K562 (cell line): Measurements from ENCODE around the gene XCL2. TPM values are rescaled to one million over a fixed set of nuclear protein-coding genes. Genes with fewer than 3 reads are reported as not detected.

Experiments used
- ATAC-seq: fragments of 200-7000 bp; cut with Tn5 transposase; 3 replicates; pipeline ENCODE4 v1.9.1; 2020; ENCODE audit warnings: moderate library complexity
- BruUV-seq: library from RNA; stranded (reverse); fragments of 400-500 nt; replicated peaks from 2 replicates; lab custom pipeline; 2021; lab: Mats Ljungman, UMichigan
- CTCF ChIA-PET: fragments of 300-600 bp; formaldehyde crosslinking; extraction: SDS; loops from one replicate; lab custom pipeline; 2021; ENCODE audit warnings: low intra/inter-chr PET ratio; lab: Yijun Ruan, JAX
- POLR2A ChIA-PET: fragments of 300-600, 350-650 bp; sonication (Branson Sonifier 250); formaldehyde crosslinking; extraction: SDS; loops from one replicate; lab custom pipeline; 2021; ENCODE audit warnings: antibody characterized with exemption, inconsistent platforms; lab: Yijun Ruan, JAX
- DNase-seq, 4 experiments: peaks; one replicate each; pipeline versions ENCODE4 v3.0.0 to v3.0.0-alpha.2; 2011 to 2018; ENCODE audit warnings: low spot score in 3 of 4, mixed read lengths in 3 of 4; ENCODE audit errors: extremely low read depth in 1 of 4
- FAIRE-seq: peaks from 2 replicates; lab custom pipeline; 2011; peaks lifted over from hg19 to GRCh38; lab: Jason Lieb, UNC
- H2AFZ ChIP-seq: 2 replicates; pipeline ENCODE4 v1.6.0; 2011; ENCODE audit warnings: low read depth, low read length, control low read depth, inconsistent platforms
- H3K27ac ChIP-seq: fragments of 200-600 bp; 3 replicates; pipeline ENCODE4 v1.8.0; 2011; ENCODE audit warnings: low read depth, mild to moderate bottlenecking, control low read depth, inconsistent platforms, low read length, moderate library complexity, mixed read lengths; ENCODE audit errors: extremely low read depth
- H3K27me3 ChIP-seq, 2 experiments: fragments of 300-600 bp in 1 of 2; 2 replicates in 1 of 2; 3 replicates in 1 of 2; pipeline versions ENCODE4 v1.6.0 to v1.8.0; 2011; ENCODE audit warnings: inconsistent platforms in 2 of 2, low read length in 2 of 2, mild to moderate bottlenecking in 1 of 2, mixed read lengths in 1 of 2, moderate library complexity in 1 of 2; ENCODE audit not compliant: control insufficient read depth in 2 of 2, insufficient read depth in 2 of 2
- H3K36me3 ChIP-seq: fragments of 300-600 bp; 3 replicates; pipeline ENCODE4 v1.8.0; 2011; ENCODE audit warnings: mild to moderate bottlenecking, low read length, inconsistent platforms; ENCODE audit not compliant: control insufficient read depth, insufficient read depth
- H3K4me1 ChIP-seq, 2 experiments: fragments of 200-600 bp in 1 of 2; replicated peaks in 1 of 2; 2 replicates in 1 of 2; 3 replicates in 1 of 2; pipeline versions ENCODE4 v1.5.1 to v1.8.0; 2011; ENCODE audit warnings: inconsistent platforms in 2 of 2, low read length in 2 of 2, mild to moderate bottlenecking in 1 of 2, mixed read lengths in 1 of 2, moderate library complexity in 1 of 2; ENCODE audit not compliant: control insufficient read depth in 2 of 2, insufficient read depth in 2 of 2
- H3K4me2 ChIP-seq: 2 replicates; pipeline ENCODE4 v1.6.1; 2011; ENCODE audit warnings: low read length, control low read depth, inconsistent platforms, mixed read lengths; ENCODE audit not compliant: insufficient read depth
- H3K4me3 ChIP-seq: fragments of 200-600 bp; sonication (generic), shearing (Covaris generic); 2 replicates; pipeline ENCODE4 v1.5.1; 2016; ENCODE audit warnings: control low read depth, inconsistent platforms
- H3K79me2 ChIP-seq: fragments of 200-600 bp; 3 replicates; pipeline ENCODE4 v1.8.0; 2011; ENCODE audit warnings: low read length, inconsistent platforms; ENCODE audit not compliant: control insufficient read depth, insufficient read depth
- H3K9ac ChIP-seq, 2 experiments: 2 replicates each; pipeline versions ENCODE4 v1.6.0 to v1.6.1; 2011; ENCODE audit warnings: low read depth in 2 of 2, low read length in 2 of 2, control low read depth in 1 of 2, inconsistent platforms in 1 of 2, mild to moderate bottlenecking in 1 of 2, mixed read lengths in 1 of 2; ENCODE audit not compliant: insufficient read depth in 1 of 2
- H3K9me1 ChIP-seq: one replicate; pipeline ENCODE4 v1.6.0; 2011; ENCODE audit warnings: inconsistent platforms, mild to moderate bottlenecking, low read length, moderate library complexity; ENCODE audit not compliant: control insufficient read depth, insufficient read depth
- H3K9me3 ChIP-seq: replicated peaks from 2 replicates; pipeline ENCODE4 v1.5.1; 2011; ENCODE audit warnings: low read depth, low read length, inconsistent platforms; ENCODE audit not compliant: control insufficient read depth, insufficient read depth
- H4K20me1 ChIP-seq: replicated peaks from 2 replicates; pipeline ENCODE4 v1.6.1; 2011; ENCODE audit warnings: low read length, inconsistent platforms, mixed read lengths; ENCODE audit not compliant: control insufficient read depth, insufficient read depth
- CREBBP ChIP-seq: IDR thresholded peaks from one replicate; pipeline ENCODE4 v1.6.1; 2012; ENCODE audit warnings: low read depth, mild to moderate bottlenecking, control low read depth, inconsistent platforms, low read length
- EWSR1 ChIP-seq: fragments of 450-650 bp; IDR thresholded peaks from 2 replicates; pipeline ENCODE4 v1.6.1; 2018; ENCODE audit warnings: borderline replicate concordance, mild to moderate bottlenecking, low read depth, moderate library complexity; ENCODE audit not compliant: partially characterized antibody
- FIP1L1 ChIP-seq: fragments of 200-400 bp; formaldehyde crosslinking; IDR thresholded peaks from 2 replicates; pipeline ENCODE4 v1.6.1; 2018; ENCODE audit warnings: mild to moderate bottlenecking, low read depth, low read length; ENCODE audit not compliant: poor library complexity, severe bottlenecking
- FUS ChIP-seq: fragments of 200-400 bp; formaldehyde crosslinking; optimal IDR thresholded peaks from 2 replicates; pipeline ENCODE3; 2017; ENCODE audit warnings: low read depth, low read length
- KHSRP ChIP-seq: fragments of 450-650 bp; IDR thresholded peaks from 2 replicates; pipeline ENCODE4 v1.6.1; 2017
- NFIC ChIP-seq: fragments of 450-650 bp; IDR thresholded peaks from 2 replicates; pipeline ENCODE4 v1.6.1; 2017; ENCODE audit warnings: mild to moderate bottlenecking, inconsistent platforms
- TAF15 ChIP-seq: fragments of 200-400 bp; formaldehyde crosslinking; IDR thresholded peaks from 2 replicates; pipeline ENCODE4 v1.6.1; 2017; ENCODE audit warnings: mild to moderate bottlenecking, low read depth, low read length, moderate library complexity
- TEAD1 ChIP-seq, 2 experiments: fragments of 450-650 bp in 1 of 2; sonication (generic) in 1 of 2; formaldehyde crosslinking; IDR thresholded peaks; 2 replicates each; pipeline versions ENCODE4 v1.4.0 to v1.8.0; 2020 to 2022; ENCODE audit warnings: mild to moderate bottlenecking in 2 of 2, missing genetic modification reagents in 1 of 2
- TFAM ChIP-seq: fragments of 250-450 bp; sonication (Bioruptor Pico); conservative IDR thresholded peaks from 2 replicates; pipeline ENCODE4 v1.5.0; 2021; ENCODE audit warnings: mild to moderate bottlenecking, moderate library complexity
- TGIF2 ChIP-seq: sonication (generic); formaldehyde crosslinking; IDR thresholded peaks from 2 replicates; pipeline ENCODE4 v1.8.1; 2022; ENCODE audit warnings: mild to moderate bottlenecking, missing genetic modification reagents, moderate library complexity
- ZNF143 ChIP-seq: sonication (generic); formaldehyde crosslinking; IDR thresholded peaks from 2 replicates; pipeline ENCODE4 v1.9.0; 2022; ENCODE audit warnings: mild to moderate bottlenecking, missing genetic modification reagents
- ZNF436 ChIP-seq: fragments of 250-450, 450-650 bp; sonication (Bioruptor Pico); formaldehyde crosslinking; IDR thresholded peaks from 2 replicates; pipeline ENCODE4 v1.7.0; 2020; ENCODE audit warnings: mild to moderate bottlenecking
- ZNF551 ChIP-seq: fragments of 250-450 bp; sonication (Bioruptor Pico); IDR thresholded peaks from 2 replicates; pipeline ENCODE4 v1.5.0; 2021; ENCODE audit warnings: mild to moderate bottlenecking, moderate library complexity
- WGBS: fragments of 100-300 bp; shearing (Covaris generic); methylation state at CpG from one replicate; pipeline ENCODE4 v1.1.6; 2016; ENCODE audit warnings: low coverage, mixed read lengths; ENCODE audit not compliant: insufficient coverage; ENCODE audit errors: missing lambda C conversion rate; 5-methylcytosine and 5-hydroxymethylcytosine counted together
- in situ Hi-C: fragments of 300-500 bp; cut with MboI; formaldehyde crosslinking; loops from 4 replicates; pipeline ENCODE4 v1.15.0; 2018; ENCODE audit warnings: inconsistent platforms, mixed read lengths
- intact Hi-C: fragments of 100-400 bp; cut with micrococcal nuclease; formaldehyde crosslinking; loops from 2 replicates; pipeline ENCODE4 v1.14.2; 2022
- polyA plus RNA-seq, 8 experiments: library from polyadenylated mRNA; depleted of rRNA in 4 of 8; stranded (reverse) in 5 of 8; unstranded in 3 of 8; fragments of >200 nt; fragmentation: Nextera tagmentation in 2 of 8; fragmentation: Illumina TruSeq in 1 of 8; extraction: Ambion mirVana in 2 of 8; extraction: Trizol in 1 of 8; gene quantifications; 2 replicates each; pipeline versions ENCODE4 v1.2.1 to v1.2.3, GENCODE V29; 2011 to 2014; ENCODE audit warnings: inconsistent platforms in 1 of 8, missing spikeins in 1 of 8
- total RNA-seq, 7 experiments: library from RNA; depleted of rRNA in 6 of 7; stranded (reverse); fragments of >200 nt in 6 of 7; fragmentation: Illumina TruSeq in 2 of 7; extraction: Trizol in 2 of 7; gene quantifications; 2 replicates each; pipeline versions ENCODE4 v1.2.1 to v1.2.3, GENCODE V29; 2011 to 2021; ENCODE audit warnings: low replicate concordance in 1 of 7
- TF ChIP-seq, protein P1 (sequence below): fragments of 200-800 bp; sonication (Bioruptor generic); IDR thresholded peaks from 2 replicates; pipeline ENCODE4 v1.6.1; 2017; ENCODE audit warnings: missing genetic modification characterization, missing compliant biosample characterization
- TF ChIP-seq, protein P2 (sequence below), 3 experiments: IDR thresholded peaks in 2 of 3; conservative IDR thresholded peaks in 1 of 3; 2 replicates each; pipeline ENCODE4 v1.5.1; 2011 to 2012; ENCODE audit warnings: low read length in 3 of 3, mild to moderate bottlenecking in 3 of 3, control low read depth in 2 of 3, improper control_type of control experiment in 1 of 3, inconsistent platforms in 1 of 3, low read depth in 1 of 3, mixed read lengths in 1 of 3, moderate library complexity in 1 of 3; ENCODE audit not compliant: insufficient read depth in 2 of 3

Gene XCL2
- total and polyA plus RNA-seq, 9 of the 15 experiments (the other 6 are each of a cell fraction or from before 2014, with no cell fraction given), result not detected

- FAIRE-seq, result no peak
Measured at GRCh38 chr1:168582688-168583336, 39.0 kb upstream of the XCL2 start.

More at GRCh38 chr1:168582688-168583336, 39.0 kb upstream of the XCL2 start:
- no peak overlapping the region for H2AFZ ChIP-seq
- ATAC-seq, result no peak
- WGBS, result under 1% methylated on average over 6 of the region's 6 CpGs
- intact Hi-C loops, result no loop called here
- no peaks in the 10 kb centered on the region for H3K9me1 ChIP-seq
- BruUV-seq, result no TSS peak
- TF ChIP-seq TAF15 (no peak), NFIC (no peak), FUS (no peak), FIP1L1 (no peak), TGIF2 (CRISPR knock-in tag) (no peak), ZNF143 (CRISPR knock-in tag) (no peak), KHSRP (no peak), TEAD1 (CRISPR knock-in tag; IDR thresholded peaks at IDR 0.05) (no peak), ZNF551 (CRISPR knock-in tag) (no peak), EWSR1 (no peak), TFAM (CRISPR knock-in tag) (no peak), ZNF436 (CRISPR knock-in tag) (no peak), CREBBP (no peak)
- TF ChIP-seq, protein P1, sequence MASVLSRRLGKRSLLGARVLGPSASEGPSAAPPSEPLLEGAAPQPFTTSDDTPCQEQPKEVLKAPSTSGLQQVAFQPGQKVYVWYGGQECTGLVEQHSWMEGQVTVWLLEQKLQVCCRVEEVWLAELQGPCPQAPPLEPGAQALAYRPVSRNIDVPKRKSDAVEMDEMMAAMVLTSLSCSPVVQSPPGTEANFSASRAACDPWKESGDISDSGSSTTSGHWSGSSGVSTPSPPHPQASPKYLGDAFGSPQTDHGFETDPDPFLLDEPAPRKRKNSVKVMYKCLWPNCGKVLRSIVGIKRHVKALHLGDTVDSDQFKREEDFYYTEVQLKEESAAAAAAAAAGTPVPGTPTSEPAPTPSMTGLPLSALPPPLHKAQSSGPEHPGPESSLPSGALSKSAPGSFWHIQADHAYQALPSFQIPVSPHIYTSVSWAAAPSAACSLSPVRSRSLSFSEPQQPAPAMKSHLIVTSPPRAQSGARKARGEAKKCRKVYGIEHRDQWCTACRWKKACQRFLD, result no peak
- TF ChIP-seq, protein P2, sequence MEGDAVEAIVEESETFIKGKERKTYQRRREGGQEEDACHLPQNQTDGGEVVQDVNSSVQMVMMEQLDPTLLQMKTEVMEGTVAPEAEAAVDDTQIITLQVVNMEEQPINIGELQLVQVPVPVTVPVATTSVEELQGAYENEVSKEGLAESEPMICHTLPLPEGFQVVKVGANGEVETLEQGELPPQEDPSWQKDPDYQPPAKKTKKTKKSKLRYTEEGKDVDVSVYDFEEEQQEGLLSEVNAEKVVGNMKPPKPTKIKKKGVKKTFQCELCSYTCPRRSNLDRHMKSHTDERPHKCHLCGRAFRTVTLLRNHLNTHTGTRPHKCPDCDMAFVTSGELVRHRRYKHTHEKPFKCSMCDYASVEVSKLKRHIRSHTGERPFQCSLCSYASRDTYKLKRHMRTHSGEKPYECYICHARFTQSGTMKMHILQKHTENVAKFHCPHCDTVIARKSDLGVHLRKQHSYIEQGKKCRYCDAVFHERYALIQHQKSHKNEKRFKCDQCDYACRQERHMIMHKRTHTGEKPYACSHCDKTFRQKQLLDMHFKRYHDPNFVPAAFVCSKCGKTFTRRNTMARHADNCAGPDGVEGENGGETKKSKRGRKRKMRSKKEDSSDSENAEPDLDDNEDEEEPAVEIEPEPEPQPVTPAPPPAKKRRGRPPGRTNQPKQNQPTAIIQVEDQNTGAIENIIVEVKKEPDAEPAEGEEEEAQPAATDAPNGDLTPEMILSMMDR (IDR thresholded peaks at IDR 0.05 in 2 of 3, conservative IDR thresholded peaks at IDR 0.05 in 1 of 3; ENCODE audit: insufficient read depth in 2 of 3, low read depth in 1 of 3, low read length in 3 of 3), result no peak
- H3K9ac ChIP-seq, result no peak overlapping the region
- H3K27ac ChIP-seq, result no peak overlapping the region
- in situ Hi-C loops, result loop anchor here (10.0 kb wide), 1 partner anchor 488 kb away; no protein-coding TSS in a partner anchor
- POLR2A ChIA-PET, result no interaction called here
- peaks cover 0 to 7% of the 10 kb centered on the region in 2 experiments; a peak in 1 of 5 replicates for H3K27me3 ChIP-seq
- H3K4me3 ChIP-seq, result no peak overlapping the region
- CTCF ChIA-PET, result no interaction called here
- DNase-seq, result no peak
- no peaks in the 10 kb centered on the region for H4K20me1 ChIP-seq
- no peaks in the 10 kb centered on the region for H3K36me3 ChIP-seq
- no peaks in the 10 kb centered on the region for H3K79me2 ChIP-seq
- H3K4me1 ChIP-seq, result no peaks in the 10 kb centered on the region
- no peak overlapping the region for H3K4me2 ChIP-seq
- no peaks in the 10 kb centered on the region for H3K9me3 ChIP-seq
